ENCODE measurements around the gene SYCP2L. TPM values are rescaled to one million over a fixed set of nuclear protein-coding genes. Genes with fewer than 3 reads are reported as not detected.

SYCP2L gene
- total RNA-seq, 4 donors from 2014 or later: 0.07 to 0.82 (median 0.29) TPM; not detected in 1

- Histone ChIP-seq H3K36me3 (no peaks in the 10 kb centered on the region), H3K27ac (peak overlapping the region in 1 of 4 donors; percentile 36), H3K4me1 (peaks cover 4 to 11% of the 10 kb centered on the region in 2 donors), H3K27me3 (no peaks in the 10 kb centered on the region), H3K9me3 (no peaks in the 10 kb centered on the region), H3K4me3 (no peak overlapping the region)
- no peak for DNase-seq
- intact Hi-C loops (cut with DNase I; ENCODE audit: low total_unique reads) (no loop called here), in situ Hi-C loops (cut with MboI; ENCODE audit: low sequenced_read_pairs in 4 of 4) (no loop called here)
- peak in 1 of 2 donors; percentile 33 for ATAC-seq
- no peak for TF ChIP-seq POLR2A (IDR thresholded peaks at IDR 0.05)
- TF ChIP-seq CTCF (IDR thresholded peaks at IDR 0.05 in 4 of 5, conservative IDR thresholded peaks at IDR 0.05 in 1 of 5): no peak
These were observed 134.2 kb downstream of the SYCP2L start for GRCh38 chr6:11021003-11021402.

- in situ Hi-C loops (cut with MboI; ENCODE audit: low sequenced_read_pairs in 4 of 4) (no loop called here), intact Hi-C loops (cut with DNase I; ENCODE audit: low total_unique reads) (no loop called here)
- Histone ChIP-seq H3K9me3 (no peaks in the 10 kb centered on the region), H3K4me3 (no peak overlapping the region), H3K36me3 (no peaks in the 10 kb centered on the region), H3K27ac (peak overlapping the region in 1 of 4 donors; percentile 37), H3K27me3 (no peaks in the 10 kb centered on the region), H3K4me1 (peaks cover 4 to 11% of the 10 kb centered on the region in 2 donors)
- DNase-seq: no peak
- ATAC-seq: no peak
- TF ChIP-seq CTCF (IDR thresholded peaks at IDR 0.05 in 4 of 5, conservative IDR thresholded peaks at IDR 0.05 in 1 of 5) (no peak), POLR2A (IDR thresholded peaks at IDR 0.05) (no peak)
These were observed 134.9 kb downstream of the SYCP2L start for GRCh38 chr6:11021714-11022113.

- H3K27me3 ChIP-seq: peaks cover 0 to 3% (median 0%) of the 10 kb centered on the region in 3 donors
- ATAC-seq (peak; percentile 60 to 68), DNase-seq (no peak)
- no peak overlapping the region for H3K4me3 ChIP-seq
- in situ Hi-C loops (cut with MboI; ENCODE audit: low sequenced_read_pairs in 4 of 4): no loop called here
- intact Hi-C loops (cut with DNase I; ENCODE audit: low total_unique reads): no loop called here
- no peaks in the 10 kb centered on the region for H3K36me3 ChIP-seq
- no peaks in the 10 kb centered on the region for H3K9me3 ChIP-seq
- no peak for TF ChIP-seq POLR2A (IDR thresholded peaks at IDR 0.05)
- TF ChIP-seq CTCF (IDR thresholded peaks at IDR 0.05 in 4 of 5, conservative IDR thresholded peaks at IDR 0.05 in 1 of 5): no peak
- peaks cover 4 to 11% of the 10 kb centered on the region in 2 donors for H3K4me1 ChIP-seq
- H3K27ac ChIP-seq: no peak overlapping the region
These were observed 136.2 kb downstream of the SYCP2L start for GRCh38 chr6:11023032-11023431.

Other genes with a start within 250 kb of the SYCP2L start
- 1 to 10 TPM in 1 of 4 donors, not detected in 3; 2.8 TPM for gene C6orf52, start 192.4 kb upstream of the SYCP2L start, total RNA-seq
- gene PAK1IP1, start 192.1 kb upstream of the SYCP2L start, total RNA-seq: 10 to 100 TPM in 3 of 4 donors, 1 to 10 TPM in 1; 5.5 to 18.8 (median 14.2) TPM
- gene TMEM14C, start 164.0 kb upstream of the SYCP2L start, total RNA-seq: 100 to 1,000 TPM in 3 of 4 donors, 10 to 100 TPM in 1; 93.2 to 130 (median 117) TPM
- 10 to 100 TPM; 68.3 to 93.8 (median 79.4) TPM for gene TMEM14B, start 139.2 kb upstream of the SYCP2L start, total RNA-seq
- gene MAK, start 48.5 kb upstream of the SYCP2L start, total RNA-seq: not detected
- gene GCM2, start 5.0 kb upstream of the SYCP2L start, total RNA-seq: not detected
- 1 to 10 TPM in 1 of 4 donors, under 1 TPM in 3; 0.07 to 1.1 (median 0.31) TPM for gene ELOVL2, start 157.3 kb downstream of the SYCP2L start, total RNA-seq
- 10 to 100 TPM in 3 of 4 donors, 1 to 10 TPM in 1; 9.9 to 12.8 (median 12.3) TPM for gene SMIM13, start 206.8 kb downstream of the SYCP2L start, total RNA-seq
- gene ERVFRD-1, start 224.7 kb downstream of the SYCP2L start, total RNA-seq: not detected